B cell (primary cell): ENCODE measurements around the gene GNA15. TPM values are rescaled to one million over a fixed set of nuclear protein-coding genes. Genes with fewer than 3 reads are reported as not detected.

ENCODE experiments used
- ATAC-seq: fragments of 200-7000 bp; cut with Tn5 transposase; one replicate; pipeline ENCODE4 v1.10.0; 2021; ENCODE audit warnings: low read depth, mild to moderate bottlenecking, moderate number of reproducible peaks, moderate library complexity
- CTCF ChIA-PET: fragments of 350-600 bp; sonication (Branson Sonifier 250); formaldehyde crosslinking; loops from one replicate; lab custom pipeline; 2021; ENCODE audit warnings: antibody characterized with exemption, inconsistent platforms; lab: Charles Lee
- POLR2A ChIA-PET: fragments of 350-600 bp; sonication (Branson Sonifier 250); formaldehyde crosslinking; loops from one replicate; lab custom pipeline; 2021; ENCODE audit warnings: antibody characterized with exemption; lab: Charles Lee
- DNase-seq: peaks from one replicate; pipeline ENCODE4 v3.0.0; 2013
- H2AFZ ChIP-seq: 2 replicates; pipeline ENCODE4 v1.6.1; 2012; ENCODE audit warnings: mild to moderate bottlenecking, low read depth, low read length; ENCODE audit not compliant: insufficient read depth, poor library complexity, severe bottlenecking
- H3K27ac ChIP-seq, 2 donors: 1 replicate in 1 of 2; 2 replicates in 1 of 2; pipeline ENCODE4 v1.5.1; 2012 to 2013; ENCODE audit warnings: low read length in 2 of 2, mild to moderate bottlenecking in 2 of 2, moderate library complexity in 1 of 2
- H3K27me3 ChIP-seq, 4 experiments: fragments of 200-600 bp in 1 of 4; sonication (generic) in 1 of 4; replicated peaks in 1 of 4; 1 replicate in 2 of 4; 2 replicates in 2 of 4; pipeline versions ENCODE4 v1.6.1 to v1.7.0; 2013 to 2016; ENCODE audit warnings: low read length in 3 of 4, mild to moderate bottlenecking in 2 of 4, mixed read lengths in 1 of 4, moderate library complexity in 1 of 4; ENCODE audit not compliant: insufficient read depth in 4 of 4, control insufficient read depth in 3 of 4; ENCODE audit errors: control extremely low read depth in 1 of 4
- H3K36me3 ChIP-seq, 2 experiments: replicated peaks in 1 of 2; 1 replicate in 1 of 2; 2 replicates in 1 of 2; pipeline versions ENCODE4 v1.6.1 to v1.7.1; 2013; ENCODE audit warnings: low read length in 1 of 2; ENCODE audit not compliant: insufficient read depth in 2 of 2, control insufficient read depth in 1 of 2; ENCODE audit errors: control extremely low read depth in 1 of 2, extremely low read depth in 1 of 2
- H3K4me1 ChIP-seq, 2 donors: fragments of 200-600 bp in 1 of 2; sonication (generic) in 1 of 2; 1 replicate in 1 of 2; 2 replicates in 1 of 2; pipeline versions ENCODE4 v1.5.1 to v1.6.1; 2013 to 2017; ENCODE audit warnings: low read length in 2 of 2; ENCODE audit not compliant: control insufficient read depth in 2 of 2, insufficient read depth in 2 of 2
- H3K4me2 ChIP-seq: replicated peaks from 2 replicates; pipeline ENCODE3; 2012; ENCODE audit warnings: mild to moderate bottlenecking, low read depth, low read length; ENCODE audit not compliant: poor library complexity, severe bottlenecking
- H3K4me3 ChIP-seq, 5 experiments: fragments of 200-600 bp in 1 of 5; sonication (generic) in 1 of 5; 1 replicate in 3 of 5; 2 replicates in 2 of 5; pipeline versions ENCODE4 v1.5.1 to v1.7.0; 2011 to 2016; ENCODE audit warnings: low read length in 4 of 5, mild to moderate bottlenecking in 4 of 5, low read depth in 2 of 5, control low read depth in 1 of 5, moderate library complexity in 1 of 5; ENCODE audit not compliant: insufficient read depth in 1 of 5; ENCODE audit errors: control extremely low read depth in 1 of 5, extremely low read depth in 1 of 5
- H3K79me2 ChIP-seq: fragments of 200-600 bp; sonication (generic); one replicate; pipeline ENCODE4 v1.6.0; 2016; ENCODE audit warnings: low read length; ENCODE audit not compliant: control insufficient read depth, insufficient read depth
- H3K9ac ChIP-seq: fragments of 200-600 bp; sonication (generic); 2 replicates; pipeline ENCODE4 v1.6.1; 2017; ENCODE audit warnings: mild to moderate bottlenecking, low read length, moderate library complexity
- H3K9me3 ChIP-seq, 3 donors: one replicate each; pipeline versions ENCODE4 v1.6.1 to v1.7.1; 2013; ENCODE audit warnings: low read length in 2 of 3; ENCODE audit not compliant: control insufficient read depth in 2 of 3, insufficient read depth in 1 of 3; ENCODE audit errors: control extremely low read depth in 1 of 3
- H4K20me1 ChIP-seq: 2 replicates; pipeline ENCODE4 v1.6.0; 2012; ENCODE audit warnings: mild to moderate bottlenecking, low read length; ENCODE audit not compliant: insufficient read depth, control insufficient read depth, poor library complexity, severe bottlenecking
- H3K27ac Mint-ChIP-seq: one replicate; pipeline ENCODE4 v1.8.0; 2021; ENCODE audit warnings: mixed read lengths
- H3K27me3 Mint-ChIP-seq: one replicate; pipeline ENCODE4 v1.8.0; 2021; ENCODE audit warnings: mixed read lengths
- H3K4me1 Mint-ChIP-seq: one replicate; pipeline ENCODE4 v1.8.0; 2021; ENCODE audit warnings: mixed read lengths
- H3K4me3 Mint-ChIP-seq: one replicate; pipeline ENCODE4 v1.8.0; 2021; ENCODE audit warnings: mixed read lengths
- H3K9me3 Mint-ChIP-seq: one replicate; pipeline ENCODE4 v1.8.0; 2022; ENCODE audit warnings: mixed read lengths; ENCODE audit not compliant: insufficient read depth
- EZH2 ChIP-seq: IDR thresholded peaks from 2 replicates; pipeline ENCODE4 v1.6.1; 2012; ENCODE audit warnings: borderline replicate concordance, low read depth, mild to moderate bottlenecking, moderate library complexity, low read length; ENCODE audit not compliant: insufficient read depth, poor library complexity, severe bottlenecking
- WGBS: methylation state at CpG from one replicate; pipeline ENCODE4 v1.1.5; 2013; ENCODE audit warnings: missing lambda C conversion rate; ENCODE audit not compliant: insufficient coverage; 5-methylcytosine and 5-hydroxymethylcytosine counted together
- intact Hi-C: fragments of 100-400 bp; cut with micrococcal nuclease; formaldehyde crosslinking; loops from one replicate; pipeline ENCODE4 v1.10.0; 2022
- polyA plus RNA-seq: library from polyadenylated mRNA; depleted of rRNA; stranded (reverse); fragments of >200 nt; gene quantifications from 2 replicates; pipeline ENCODE4 v1.2.3, GENCODE V29; 2012
- total RNA-seq, 2 donors: library from RNA; stranded (reverse); fragments of 120-200 nt in 1 of 2; gene quantifications; 1 replicate in 1 of 2; 2 replicates in 1 of 2; pipeline versions ENCODE4 v1.2.3 to v1.2.4, GENCODE V29; 2013 to 2022
- TF ChIP-seq, protein P1 (sequence below): fragments of 200-600 bp; IDR thresholded peaks from one replicate; pipeline ENCODE4 v1.8.0; 2022; ENCODE audit warnings: antibody characterized with exemption, mild to moderate bottlenecking

GNA15 gene
- total and polyA plus RNA-seq, 2 donors (not counting 1 experiment from before 2014, with no cell fraction given), result 0.37 to 0.52 TPM

DNA sequence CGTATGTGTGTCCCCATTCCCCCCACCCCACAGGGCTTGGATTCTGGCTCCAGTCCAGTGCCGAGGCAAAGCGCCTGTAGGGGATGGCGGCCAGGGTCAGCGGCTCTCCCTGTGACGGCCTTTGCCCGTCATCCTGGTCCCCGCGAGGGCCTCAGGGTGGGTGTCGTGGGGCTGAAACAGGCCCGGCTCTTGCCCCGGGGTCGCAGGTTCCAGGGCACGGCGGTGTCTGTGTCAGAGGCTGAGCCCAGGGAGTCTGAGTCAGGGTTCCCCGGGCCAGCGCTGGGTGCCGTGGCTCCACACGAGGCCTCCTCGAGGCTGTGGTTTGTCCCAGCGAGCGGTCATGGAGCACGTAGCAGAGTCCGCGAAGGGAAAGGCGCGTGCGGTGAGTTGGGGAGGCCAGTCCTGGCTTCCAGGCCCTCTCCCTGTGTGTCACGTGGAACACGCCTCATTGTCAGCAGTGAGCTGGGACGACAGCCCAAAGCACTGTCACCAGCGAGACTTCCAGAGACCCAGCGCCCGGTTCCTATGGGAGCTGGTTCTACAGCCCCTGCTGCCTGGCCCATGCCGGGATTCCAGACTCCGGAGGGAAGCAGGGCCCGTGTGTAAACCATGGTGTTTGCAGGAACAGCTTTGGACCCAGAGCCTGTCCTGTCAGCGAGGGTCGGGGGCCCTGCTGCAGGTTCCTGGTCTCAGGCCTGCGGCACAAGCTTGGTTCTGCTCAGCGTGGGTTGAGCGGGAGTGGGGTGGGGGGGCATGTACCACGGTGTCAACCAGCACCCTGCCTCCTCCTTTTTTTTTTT is 63.3 kb downstream of the GNA15 start:
- Histone ChIP-seq H3K27me3 (no peaks in the 10 kb centered on the region), H3K79me2 (peaks cover 5% of the 10 kb centered on the region), H3K4me3 (no peak overlapping the region), H3K36me3 (peaks cover 0 to 34% of the 10 kb centered on the region in 2 experiments), H3K9ac (no peak overlapping the region), H3K4me2 (no peak overlapping the region), H3K9me3 (peaks cover 0 to 8% (median 0%) of the 10 kb centered on the region in 3 donors), H3K4me1 (no peaks in the 10 kb centered on the region), H2AFZ (no peak overlapping the region), H4K20me1 (peaks cover 8% of the 10 kb centered on the region), H3K27ac (no peak overlapping the region)
- H3K4me3 Mint-ChIP-seq, result no peak overlapping the region
- no peaks in the 10 kb centered on the region for H3K9me3 Mint-ChIP-seq
- intact Hi-C loops, result no loop called here
- DNase-seq, result no peak
- WGBS, result 98% methylated on average over 36 of the region's 43 CpGs
- POLR2A ChIA-PET, result interaction anchor here (0.7 kb wide), 1 partner anchor 70 kb away, joined by 9 read pairs; no protein-coding TSS in a partner anchor
- TF ChIP-seq, protein P1, sequence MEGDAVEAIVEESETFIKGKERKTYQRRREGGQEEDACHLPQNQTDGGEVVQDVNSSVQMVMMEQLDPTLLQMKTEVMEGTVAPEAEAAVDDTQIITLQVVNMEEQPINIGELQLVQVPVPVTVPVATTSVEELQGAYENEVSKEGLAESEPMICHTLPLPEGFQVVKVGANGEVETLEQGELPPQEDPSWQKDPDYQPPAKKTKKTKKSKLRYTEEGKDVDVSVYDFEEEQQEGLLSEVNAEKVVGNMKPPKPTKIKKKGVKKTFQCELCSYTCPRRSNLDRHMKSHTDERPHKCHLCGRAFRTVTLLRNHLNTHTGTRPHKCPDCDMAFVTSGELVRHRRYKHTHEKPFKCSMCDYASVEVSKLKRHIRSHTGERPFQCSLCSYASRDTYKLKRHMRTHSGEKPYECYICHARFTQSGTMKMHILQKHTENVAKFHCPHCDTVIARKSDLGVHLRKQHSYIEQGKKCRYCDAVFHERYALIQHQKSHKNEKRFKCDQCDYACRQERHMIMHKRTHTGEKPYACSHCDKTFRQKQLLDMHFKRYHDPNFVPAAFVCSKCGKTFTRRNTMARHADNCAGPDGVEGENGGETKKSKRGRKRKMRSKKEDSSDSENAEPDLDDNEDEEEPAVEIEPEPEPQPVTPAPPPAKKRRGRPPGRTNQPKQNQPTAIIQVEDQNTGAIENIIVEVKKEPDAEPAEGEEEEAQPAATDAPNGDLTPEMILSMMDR, result no peak
- no peak for TF ChIP-seq EZH2
- H3K27me3 Mint-ChIP-seq, result no peaks in the 10 kb centered on the region
- CTCF ChIA-PET, result interaction anchor here (0.6 kb wide), 1 partner anchor 25 kb away, joined by 3 read pairs; no protein-coding TSS in a partner anchor
- no peak for ATAC-seq
- H3K27ac Mint-ChIP-seq, result no peak overlapping the region
- no peaks in the 10 kb centered on the region for H3K4me1 Mint-ChIP-seq

DNA sequence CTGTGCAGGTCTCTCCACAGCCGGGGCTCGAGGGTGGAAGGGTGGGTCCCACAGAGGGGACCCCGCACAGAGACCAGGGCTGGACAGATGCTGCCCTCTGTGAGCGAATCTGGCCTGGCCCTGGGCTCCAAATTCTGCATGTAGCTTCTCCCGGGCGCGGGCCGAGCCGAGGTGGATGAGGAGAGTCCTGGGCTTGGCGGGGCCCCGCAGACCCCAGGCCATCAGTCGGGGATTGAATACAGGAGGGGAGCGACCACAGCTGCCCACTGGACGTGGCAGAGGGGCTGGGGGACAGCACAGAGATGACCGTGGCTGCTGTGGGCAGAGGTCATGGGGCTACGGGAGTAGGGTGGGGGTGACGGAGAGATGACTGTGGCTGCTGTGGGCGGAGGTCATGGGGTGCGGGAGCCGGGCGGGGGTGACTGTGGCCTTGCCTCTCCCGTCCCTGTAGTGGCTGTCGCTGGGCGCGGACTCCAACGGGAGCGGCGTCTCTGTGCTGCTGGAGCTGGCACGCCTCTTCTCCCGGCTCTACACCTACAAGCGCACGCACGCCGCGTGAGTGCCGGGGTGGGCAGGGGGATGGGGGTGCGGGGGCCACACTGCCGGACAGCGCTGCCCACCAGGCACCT is 65.4 kb downstream of the GNA15 start:
- POLR2A ChIA-PET, result no interaction called here
- no peak for ATAC-seq
- H3K4me3 Mint-ChIP-seq, result no peak overlapping the region

More for the DNA sequence above, 65.4 kb downstream of the GNA15 start:
- Histone ChIP-seq H4K20me1 (no peaks in the 10 kb centered on the region), H3K27me3 (no peaks in the 10 kb centered on the region), H3K27ac (no peak overlapping the region), H3K4me1 (no peaks in the 10 kb centered on the region), H3K36me3 (peaks cover 0 to 45% of the 10 kb centered on the region in 2 experiments), H2AFZ (no peak overlapping the region), H3K9ac (no peak overlapping the region), H3K9me3 (no peaks in the 10 kb centered on the region), H3K4me3 (no peak overlapping the region), H3K79me2 (peaks cover under 1% of the 10 kb centered on the region), H3K4me2 (no peak overlapping the region)
- no peak overlapping the region for H3K27ac Mint-ChIP-seq
- DNase-seq, result no peak
- no peaks in the 10 kb centered on the region for H3K27me3 Mint-ChIP-seq
- no peaks in the 10 kb centered on the region for H3K4me1 Mint-ChIP-seq
- WGBS, result 97% methylated on average over 35 of the region's 39 CpGs
- intact Hi-C loops, result no loop called here
- no peaks in the 10 kb centered on the region for H3K9me3 Mint-ChIP-seq
- CTCF ChIA-PET, result no interaction called here
- TF ChIP-seq EZH2, result no peak
- TF ChIP-seq, protein P1, result no peak
